KMS-11 (cell line): ENCODE data around the gene C22orf15.

Source experiments
- H2AFZ ChIP-seq: fragments of 200-600 bp; sonication (generic); 2 replicates; pipeline ENCODE4 v1.6.1; 2016; ENCODE audit warnings: antibody characterized with exemption, mixed run types, low read depth
- H3K27ac ChIP-seq: fragments of 200-600 bp; sonication (generic); 2 replicates; pipeline ENCODE4 v1.6.1; 2016; ENCODE audit warnings: mild to moderate bottlenecking, mixed run types
- H3K27me3 ChIP-seq: fragments of 200-600 bp; sonication (generic); 2 replicates; pipeline ENCODE4 v1.6.1; 2017; ENCODE audit warnings: mild to moderate bottlenecking, low read depth, mixed run types, moderate library complexity; ENCODE audit not compliant: insufficient read depth
- H3K36me3 ChIP-seq: fragments of 200-600 bp; sonication (generic); 2 replicates; pipeline ENCODE4 v1.6.1; 2017; ENCODE audit warnings: mild to moderate bottlenecking, mixed run types; ENCODE audit not compliant: insufficient read depth
- H3K4me1 ChIP-seq: fragments of 200-600 bp; sonication (generic); 2 replicates; pipeline ENCODE4 v1.6.1; 2016; ENCODE audit warnings: mild to moderate bottlenecking, low read depth, mixed run types; ENCODE audit not compliant: poor library complexity, severe bottlenecking
- H3K4me2 ChIP-seq: fragments of 200-600 bp; sonication (generic); 2 replicates; pipeline ENCODE4 v1.7.0; 2016; ENCODE audit warnings: mild to moderate bottlenecking, mixed run types
- H3K4me3 ChIP-seq: fragments of 200-600 bp; sonication (generic); IDR thresholded peaks from 2 replicates; pipeline ENCODE4 v1.6.1; 2017; ENCODE audit warnings: low read depth, low read length, mixed read lengths; ENCODE audit not compliant: insufficient read depth
- H3K79me2 ChIP-seq: fragments of 200-600 bp; sonication (generic); 2 replicates; pipeline ENCODE4 v1.6.1; 2016; ENCODE audit warnings: low read depth, mixed run types; ENCODE audit not compliant: insufficient read depth
- H3K9ac ChIP-seq: fragments of 200-600 bp; sonication (generic); 2 replicates; pipeline ENCODE4 v1.6.1; 2016; ENCODE audit warnings: mild to moderate bottlenecking, mixed run types
- H4K20me1 ChIP-seq: fragments of 200-600 bp; sonication (generic); 2 replicates; pipeline ENCODE4 v1.6.1; 2016; ENCODE audit warnings: mild to moderate bottlenecking, mixed run types; ENCODE audit not compliant: insufficient read depth
- CTCF ChIP-seq: fragments of 200-600 bp; sonication (generic); conservative IDR thresholded peaks from 2 replicates; pipeline ENCODE4 v1.6.1; 2017; ENCODE audit warnings: low read depth, mild to moderate bottlenecking, antibody characterized with exemption, low read length, moderate library complexity, mixed read lengths

The C22orf15 gene

GRCh38 chr22:23775779-23776375, 13.1 kb downstream of the C22orf15 start:
- Histone ChIP-seq H2AFZ (no peak overlapping the region), H3K27ac (no peak overlapping the region), H3K4me3 (no peak overlapping the region), H3K4me1 (peaks cover 24% of the 10 kb centered on the region), H4K20me1 (no peaks in the 10 kb centered on the region), H3K36me3 (no peaks in the 10 kb centered on the region), H3K4me2 (no peak overlapping the region), H3K79me2 (no peaks in the 10 kb centered on the region), H3K9ac (no peak overlapping the region), H3K27me3 (no peaks in the 10 kb centered on the region)
- no peak for TF ChIP-seq CTCF

GRCh38 chr22:23777776-23778576, 15.2 kb downstream of the C22orf15 start:
- H3K4me2 ChIP-seq, result no peak overlapping the region
- no peaks in the 10 kb centered on the region for H4K20me1 ChIP-seq
- no peaks in the 10 kb centered on the region for H3K27me3 ChIP-seq
- H3K36me3 ChIP-seq, result no peaks in the 10 kb centered on the region
- no peak overlapping the region for H2AFZ ChIP-seq
- H3K4me1 ChIP-seq, result peaks cover 8% of the 10 kb centered on the region
- no peak overlapping the region for H3K9ac ChIP-seq
- H3K27ac ChIP-seq, result no peak overlapping the region
- no peak overlapping the region for H3K4me3 ChIP-seq
- TF ChIP-seq CTCF, result no peak
- H3K79me2 ChIP-seq, result no peaks in the 10 kb centered on the region

- Histone ChIP-seq H3K4me1 (peaks cover 2% of the 10 kb centered on the region), H2AFZ (no peak overlapping the region), H4K20me1 (no peaks in the 10 kb centered on the region), H3K36me3 (no peaks in the 10 kb centered on the region), H3K4me2 (no peak overlapping the region), H3K27me3 (no peaks in the 10 kb centered on the region), H3K79me2 (no peaks in the 10 kb centered on the region), H3K4me3 (no peak overlapping the region), H3K9ac (no peak overlapping the region), H3K27ac (no peak overlapping the region)
- no peak for TF ChIP-seq CTCF
These were observed 15.7 kb downstream of the C22orf15 start for GRCh38 chr22:23778577-23778900.

GRCh38 chr22:23779083-23779482, 16.3 kb downstream of the C22orf15 start:
- no peaks in the 10 kb centered on the region for H4K20me1 ChIP-seq
- TF ChIP-seq CTCF, result no peak
- H3K4me2 ChIP-seq, result no peak overlapping the region
- no peak overlapping the region for H2AFZ ChIP-seq
- H3K27me3 ChIP-seq, result no peaks in the 10 kb centered on the region
- peaks cover 2% of the 10 kb centered on the region for H3K4me1 ChIP-seq
- no peak overlapping the region for H3K27ac ChIP-seq
- no peaks in the 10 kb centered on the region for H3K79me2 ChIP-seq
- H3K4me3 ChIP-seq, result no peak overlapping the region
- no peak overlapping the region for H3K9ac ChIP-seq
- no peaks in the 10 kb centered on the region for H3K36me3 ChIP-seq
